ENCODE results near the gene TRIO.

The TRIO gene

GRCh38 chr5:14410394-14411201, 267.5 kb downstream of the TRIO start:
- DNase-seq (ENCODE audit: low read depth) = peak; percentile 21
- no peak for TF ChIP-seq CTCF (conservative IDR thresholded peaks at IDR 0.05; ENCODE audit: low read length)
- H3K4me3 ChIP-seq (ENCODE audit: low read length) = no peak overlapping the region

GRCh38 chr5:14411216-14411615, 268.1 kb downstream of the TRIO start:
- no peak for DNase-seq (ENCODE audit: low read depth)
- no peak overlapping the region for H3K4me3 ChIP-seq (ENCODE audit: low read length)
- TF ChIP-seq CTCF (conservative IDR thresholded peaks at IDR 0.05; ENCODE audit: low read length) = no peak

- no peak for TF ChIP-seq CTCF (conservative IDR thresholded peaks at IDR 0.05; ENCODE audit: low read length)
- H3K4me3 ChIP-seq (ENCODE audit: low read length) = no peak overlapping the region
- no peak for DNase-seq (ENCODE audit: low read depth)
Measured at GRCh38 chr5:14413331-14413750, 270.2 kb downstream of the TRIO start.

GRCh38 chr5:14414007-14414406, 270.9 kb downstream of the TRIO start:
- TF ChIP-seq CTCF (conservative IDR thresholded peaks at IDR 0.05; ENCODE audit: low read length) = no peak
- DNase-seq (ENCODE audit: low read depth) = no peak
- H3K4me3 ChIP-seq (ENCODE audit: low read length) = no peak overlapping the region

- DNase-seq (ENCODE audit: low read depth) = no peak
- no peak overlapping the region for H3K4me3 ChIP-seq (ENCODE audit: low read length)
- TF ChIP-seq CTCF (conservative IDR thresholded peaks at IDR 0.05; ENCODE audit: low read length) = no peak
Measured at GRCh38 chr5:14414656-14415023, 271.5 kb downstream of the TRIO start.

- DNase-seq (ENCODE audit: low read depth) = no peak
- H3K4me3 ChIP-seq (ENCODE audit: low read length) = no peak overlapping the region
- TF ChIP-seq CTCF (conservative IDR thresholded peaks at IDR 0.05; ENCODE audit: low read length) = no peak
Measured at GRCh38 chr5:14415024-14415697, 272.0 kb downstream of the TRIO start.

GRCh38 chr5:14415698-14416074, 272.5 kb downstream of the TRIO start:
- DNase-seq (ENCODE audit: low read depth) = no peak
- TF ChIP-seq CTCF (conservative IDR thresholded peaks at IDR 0.05; ENCODE audit: low read length) = no peak
- H3K4me3 ChIP-seq (ENCODE audit: low read length) = no peak overlapping the region
